ENCODE results near the gene MSL1. TPM values are rescaled to one million over a fixed set of nuclear protein-coding genes. Genes with fewer than 3 reads are reported as not detected.

Gene MSL1
- total RNA-seq, 1 donor = 64.1 TPM

GRCh38 chr17:40097087-40097486 lies 24.7 kb upstream of the MSL1 start:
- DNase-seq (ENCODE audit: low read depth) = no peak
- no peak for TF ChIP-seq CTCF (IDR thresholded peaks at IDR 0.05; ENCODE audit: insufficient read depth, low read length)
- peak overlapping the region; percentile 69 for H3K4me3 ChIP-seq (ENCODE audit: low read depth, low read length)

- H3K4me3 ChIP-seq (ENCODE audit: low read depth, low read length) = peak overlapping the region; percentile 69
- TF ChIP-seq CTCF (IDR thresholded peaks at IDR 0.05; ENCODE audit: insufficient read depth, low read length) = no peak
- peak; percentile 58 for DNase-seq (ENCODE audit: low read depth)
These were observed 23.6 kb upstream of the MSL1 start for GRCh38 chr17:40097931-40098845.

- H3K4me3 ChIP-seq (ENCODE audit: low read depth, low read length) = peak overlapping the region; percentile 100
- no peak for TF ChIP-seq CTCF (IDR thresholded peaks at IDR 0.05; ENCODE audit: insufficient read depth, low read length)
- DNase-seq (ENCODE audit: low read depth) = peak; percentile 99
These were observed 22.7 kb upstream of the MSL1 start for GRCh38 chr17:40098846-40099618.

- no peak for DNase-seq (ENCODE audit: low read depth)
- H3K4me3 ChIP-seq (ENCODE audit: low read depth, low read length) = peak overlapping the region; percentile 100
- no peak for TF ChIP-seq CTCF (IDR thresholded peaks at IDR 0.05; ENCODE audit: insufficient read depth, low read length)
These were observed 22.0 kb upstream of the MSL1 start for GRCh38 chr17:40099619-40100418.

- no peak for TF ChIP-seq CTCF (IDR thresholded peaks at IDR 0.05; ENCODE audit: insufficient read depth, low read length)
- peak within 1 kb of the TSS; percentile 100 for H3K4me3 ChIP-seq (ENCODE audit: low read depth, low read length)
- no peak for DNase-seq (ENCODE audit: low read depth)
These were observed 21.4 kb upstream of the MSL1 start, which contains the start of gene NR1D1 for GRCh38 chr17:40100419-40100668. TSS of gene NR1D1 (minus strand) at chr17:40100589. CDS start at chr17:40100094, 495 bp downstream.

- no peak for TF ChIP-seq CTCF (IDR thresholded peaks at IDR 0.05; ENCODE audit: insufficient read depth, low read length)
- peak overlapping the region; percentile 100 for H3K4me3 ChIP-seq (ENCODE audit: low read depth, low read length)
- peak; percentile 99 for DNase-seq (ENCODE audit: low read depth)
These were observed 21.0 kb upstream of the MSL1 start for GRCh38 chr17:40100669-40101366.
